Measurements from ENCODE around the gene MTHFR. TPM values are rescaled to one million over a fixed set of nuclear protein-coding genes. Genes with fewer than 3 reads are reported as not detected.
A peak's percentile ranks its signal among the peaks of the same experiment; 100 is the strongest.

The MTHFR gene
- total RNA-seq, 1 donor from 2014 or later = 27.2 TPM

DNA sequence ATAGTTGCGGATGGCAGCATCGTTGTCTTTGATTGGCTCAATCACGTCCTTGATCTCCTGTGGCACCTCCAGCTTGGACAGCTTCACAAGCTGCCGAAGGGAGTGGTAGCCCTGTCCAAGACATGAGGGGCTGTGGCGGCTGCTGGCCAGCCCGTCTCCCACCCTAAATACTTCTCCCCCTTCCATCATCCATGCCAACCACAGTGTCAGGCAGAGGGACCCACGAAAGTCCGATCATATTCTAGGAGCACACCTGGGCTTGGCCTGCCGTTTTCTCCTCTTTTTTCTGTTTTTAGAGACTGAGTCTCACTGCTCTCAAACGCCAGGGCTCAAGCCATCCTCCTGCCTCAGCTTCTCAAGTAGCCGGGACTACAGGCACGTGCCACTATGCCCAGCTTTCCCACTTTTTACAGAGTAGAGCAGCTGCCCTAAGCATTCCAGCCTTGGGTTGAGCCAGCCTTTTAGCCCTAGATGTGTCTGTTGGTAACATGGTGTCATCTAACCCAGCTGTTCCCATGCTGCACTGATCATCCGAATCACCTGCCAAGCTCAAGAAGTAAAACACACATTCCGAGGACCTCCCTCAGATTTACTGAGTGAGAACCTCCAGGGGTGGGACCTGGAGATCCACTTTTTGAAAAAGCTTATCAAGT lies 10.4 kb downstream of the MTHFR start:
- H3K4me3 Mint-ChIP-seq (ENCODE audit: unreplicated experiment) = peak overlapping the region; percentile 25
- H3K36me3 Mint-ChIP-seq (ENCODE audit: low read depth, unreplicated experiment) = peaks cover 34% of the 10 kb centered on the region
- H3K9me3 Mint-ChIP-seq (ENCODE audit: unreplicated experiment) = no peaks in the 10 kb centered on the region
- H3K27ac Mint-ChIP-seq (ENCODE audit: unreplicated experiment) = peak overlapping the region; percentile 36
- peaks cover 2% of the 10 kb centered on the region for H3K4me1 Mint-ChIP-seq (ENCODE audit: unreplicated experiment)
- TF ChIP-seq, protein P1, sequence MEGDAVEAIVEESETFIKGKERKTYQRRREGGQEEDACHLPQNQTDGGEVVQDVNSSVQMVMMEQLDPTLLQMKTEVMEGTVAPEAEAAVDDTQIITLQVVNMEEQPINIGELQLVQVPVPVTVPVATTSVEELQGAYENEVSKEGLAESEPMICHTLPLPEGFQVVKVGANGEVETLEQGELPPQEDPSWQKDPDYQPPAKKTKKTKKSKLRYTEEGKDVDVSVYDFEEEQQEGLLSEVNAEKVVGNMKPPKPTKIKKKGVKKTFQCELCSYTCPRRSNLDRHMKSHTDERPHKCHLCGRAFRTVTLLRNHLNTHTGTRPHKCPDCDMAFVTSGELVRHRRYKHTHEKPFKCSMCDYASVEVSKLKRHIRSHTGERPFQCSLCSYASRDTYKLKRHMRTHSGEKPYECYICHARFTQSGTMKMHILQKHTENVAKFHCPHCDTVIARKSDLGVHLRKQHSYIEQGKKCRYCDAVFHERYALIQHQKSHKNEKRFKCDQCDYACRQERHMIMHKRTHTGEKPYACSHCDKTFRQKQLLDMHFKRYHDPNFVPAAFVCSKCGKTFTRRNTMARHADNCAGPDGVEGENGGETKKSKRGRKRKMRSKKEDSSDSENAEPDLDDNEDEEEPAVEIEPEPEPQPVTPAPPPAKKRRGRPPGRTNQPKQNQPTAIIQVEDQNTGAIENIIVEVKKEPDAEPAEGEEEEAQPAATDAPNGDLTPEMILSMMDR (IDR thresholded peaks at IDR 0.05; ENCODE audit: unreplicated experiment) = no peak
- peaks cover 14% of the 10 kb centered on the region for H3K27me3 Mint-ChIP-seq (ENCODE audit: unreplicated experiment)
- no peak for DNase-seq (ENCODE audit: low spot score)

GRCh38 chr1:11794446-11795237 lies 11.1 kb downstream of the MTHFR start:
- TF ChIP-seq, protein P1 (IDR thresholded peaks at IDR 0.05; ENCODE audit: unreplicated experiment) = no peak
- H3K4me3 Mint-ChIP-seq (ENCODE audit: unreplicated experiment) = no peak overlapping the region
- H3K36me3 Mint-ChIP-seq (ENCODE audit: low read depth, unreplicated experiment) = peaks cover 31% of the 10 kb centered on the region
- no peak overlapping the region for H3K27ac Mint-ChIP-seq (ENCODE audit: unreplicated experiment)
- H3K4me1 Mint-ChIP-seq (ENCODE audit: unreplicated experiment) = peaks cover 2% of the 10 kb centered on the region
- H3K9me3 Mint-ChIP-seq (ENCODE audit: unreplicated experiment) = no peaks in the 10 kb centered on the region
- no peak for DNase-seq (ENCODE audit: low spot score)
- peaks cover 14% of the 10 kb centered on the region for H3K27me3 Mint-ChIP-seq (ENCODE audit: unreplicated experiment)

GRCh38 chr1:11793819-11794218 lies 11.9 kb downstream of the MTHFR start:
- peaks cover 14% of the 10 kb centered on the region for H3K27me3 Mint-ChIP-seq (ENCODE audit: unreplicated experiment)
- DNase-seq (ENCODE audit: low spot score) = no peak
- H3K9me3 Mint-ChIP-seq (ENCODE audit: unreplicated experiment) = no peaks in the 10 kb centered on the region
- no peak overlapping the region for H3K4me3 Mint-ChIP-seq (ENCODE audit: unreplicated experiment)
- H3K27ac Mint-ChIP-seq (ENCODE audit: unreplicated experiment) = no peak overlapping the region
- TF ChIP-seq, protein P1 (IDR thresholded peaks at IDR 0.05; ENCODE audit: unreplicated experiment) = no peak
- peaks cover 31% of the 10 kb centered on the region for H3K36me3 Mint-ChIP-seq (ENCODE audit: low read depth, unreplicated experiment)
- peaks cover 2% of the 10 kb centered on the region for H3K4me1 Mint-ChIP-seq (ENCODE audit: unreplicated experiment)

- Mint-ChIP-seq H3K9me3 (ENCODE audit: unreplicated experiment) (no peaks in the 10 kb centered on the region), H3K4me1 (ENCODE audit: unreplicated experiment) (peaks cover 2% of the 10 kb centered on the region), H3K36me3 (ENCODE audit: low read depth, unreplicated experiment) (peaks cover 31% of the 10 kb centered on the region), H3K4me3 (ENCODE audit: unreplicated experiment) (peak overlapping the region; percentile 71), H3K27ac (ENCODE audit: unreplicated experiment) (no peak overlapping the region), H3K27me3 (ENCODE audit: unreplicated experiment) (peaks cover 14% of the 10 kb centered on the region)
- DNase-seq (ENCODE audit: low spot score) = no peak
- TF ChIP-seq, protein P1 (IDR thresholded peaks at IDR 0.05; ENCODE audit: unreplicated experiment) = no peak
Measured at GRCh38 chr1:11792106-11792505, 13.7 kb downstream of the MTHFR start.
